NCI-H1417 (cell line): ENCODE results near the gene TRIM67.

Experiments
- DNase-seq, 3 experiments: peaks; one replicate each; lab custom pipeline; 2025; lab: John Stamatoyannopoulos, UW

TRIM67 gene

DNA sequence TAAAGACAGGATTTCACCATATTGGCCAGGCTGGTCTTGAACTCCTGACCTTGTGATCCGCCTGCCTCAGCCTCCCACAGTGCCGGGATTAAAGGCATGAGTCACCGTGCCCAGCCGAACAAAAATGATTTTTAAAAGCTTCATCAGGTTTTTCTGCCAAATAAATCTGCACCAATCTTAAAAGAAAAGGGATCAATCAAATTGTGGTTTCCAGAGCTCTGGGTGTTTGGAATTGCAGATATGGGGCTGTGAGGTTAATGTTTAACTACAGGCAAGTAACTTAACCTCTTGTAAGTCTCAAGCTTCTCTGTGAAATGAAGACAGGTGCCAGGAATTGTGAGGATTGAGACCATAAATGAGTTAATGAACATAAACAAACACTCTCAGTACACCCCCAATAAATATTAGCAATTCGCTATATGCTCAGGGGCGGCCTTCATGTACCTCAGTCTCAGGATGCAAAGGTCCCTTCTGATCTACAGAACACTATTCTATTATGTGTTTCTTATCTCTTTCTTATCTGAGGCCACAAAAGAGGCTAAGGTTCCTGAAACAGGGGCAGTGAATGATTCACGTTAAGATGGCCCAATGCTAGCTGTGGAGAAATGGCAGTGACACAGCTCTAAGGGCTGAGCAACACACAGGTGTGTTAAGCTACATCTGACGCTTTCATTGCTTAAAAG lies 72.0 kb downstream of the TRIM67 start:
- DNase-seq, result no peak

DNA sequence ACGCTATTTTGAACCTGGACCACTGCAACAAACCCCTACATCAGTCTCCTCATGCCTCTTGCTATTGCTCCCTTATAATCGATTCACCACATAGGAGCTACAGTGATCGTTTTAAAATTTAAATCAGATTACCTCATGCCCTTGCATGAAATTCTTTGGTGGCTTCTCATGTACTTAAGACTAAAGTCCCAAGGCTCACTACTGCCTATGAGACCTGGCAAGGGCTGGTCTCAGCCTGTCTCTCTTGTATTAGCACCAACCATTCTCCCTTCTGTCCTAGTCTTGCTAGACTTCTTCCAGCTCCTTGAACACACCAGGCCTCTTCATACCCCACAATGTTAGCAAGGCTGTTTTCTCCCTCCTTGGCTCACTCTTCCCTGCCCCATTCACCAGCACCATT lies 72.6 kb downstream of the TRIM67 start:
- DNase-seq, result no peak

DNA sequence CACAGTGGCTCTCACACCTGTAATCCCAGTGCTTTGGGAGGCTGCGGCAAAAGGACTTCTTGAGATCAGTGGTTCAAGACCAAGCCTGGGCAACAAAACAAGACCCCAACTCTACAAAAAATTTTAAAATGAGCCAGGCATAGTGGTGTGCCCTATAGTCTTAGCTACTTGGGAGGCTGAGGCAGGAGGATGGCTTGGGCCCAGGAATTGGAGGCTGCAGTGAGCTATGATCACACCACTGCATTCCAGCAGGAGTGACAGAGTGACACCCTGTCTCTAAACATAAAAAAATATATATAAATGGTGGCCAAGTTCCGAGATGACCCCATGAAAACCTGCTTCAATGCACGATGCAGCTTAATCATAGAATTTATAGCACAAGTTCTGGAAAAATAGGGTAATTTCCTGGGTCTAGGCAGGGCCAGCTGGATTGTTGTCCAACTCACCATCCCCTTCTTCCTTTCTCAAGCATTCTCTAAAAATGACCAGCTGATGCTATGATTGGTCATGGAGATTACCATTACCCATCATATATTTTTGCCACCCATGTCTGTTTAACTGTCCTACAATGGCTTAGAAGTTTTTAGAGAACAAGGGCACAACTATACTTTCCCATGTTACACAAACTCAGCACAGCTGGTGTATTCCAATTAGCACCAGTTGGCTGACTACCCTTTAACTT lies 73.8 kb downstream of the TRIM67 start:
- DNase-seq, result no peak

DNA sequence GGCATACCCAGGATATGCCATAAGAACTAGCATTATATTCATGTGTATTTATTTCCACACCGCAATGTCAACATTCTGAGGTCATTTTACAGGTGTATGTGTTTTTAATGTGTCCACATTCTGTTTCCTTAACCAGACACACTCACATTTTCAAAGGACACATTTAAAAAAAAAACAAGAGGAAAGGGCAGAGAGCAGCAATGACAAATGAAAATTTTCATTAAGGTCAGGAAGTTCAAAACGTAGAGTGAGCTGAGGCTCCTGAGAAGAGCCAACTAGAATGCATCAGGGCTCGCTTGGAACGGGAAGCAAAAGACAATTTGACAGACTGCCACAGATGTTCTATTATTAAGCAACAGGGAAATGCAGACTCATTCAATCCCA lies 74.3 kb downstream of the TRIM67 start:
- no peak for DNase-seq

DNA sequence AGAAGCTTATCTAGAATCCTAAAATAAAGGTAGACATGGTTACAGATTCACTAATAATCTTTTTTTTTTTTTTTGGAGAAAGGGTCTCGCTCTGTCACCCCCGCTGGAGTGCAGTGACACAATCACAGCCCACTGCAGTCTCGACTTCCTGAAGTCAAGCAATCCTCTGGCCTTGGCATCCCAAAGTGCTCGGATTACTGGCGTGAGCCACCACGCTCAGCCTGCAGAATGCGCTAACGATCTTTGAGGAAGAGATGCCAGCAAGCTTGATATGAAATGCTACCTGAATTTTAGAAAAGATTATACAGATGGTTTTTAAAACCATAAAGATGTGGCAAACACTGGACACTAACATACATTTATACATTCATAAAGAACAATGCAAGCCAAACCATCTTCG lies 75.1 kb downstream of the TRIM67 start:
- DNase-seq, result no peak

DNA sequence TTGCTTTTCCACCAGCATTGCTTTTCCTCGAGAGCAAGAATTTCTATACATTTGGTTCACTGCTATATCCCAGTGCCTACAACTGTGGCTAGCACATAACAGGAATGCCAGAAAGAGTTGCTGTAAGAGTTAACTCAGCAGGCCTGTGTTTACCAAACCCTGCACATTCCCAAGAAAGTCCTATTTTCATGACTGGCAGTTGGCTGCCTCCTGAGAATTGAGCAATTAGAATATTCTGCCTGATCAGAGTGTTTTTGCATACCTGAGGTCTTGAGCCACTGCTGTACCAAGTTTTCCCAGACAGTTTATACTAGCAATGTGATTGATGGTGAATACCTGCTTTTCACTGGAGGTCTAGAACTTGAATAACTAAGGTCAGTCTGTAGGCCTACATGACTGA lies 76.4 kb downstream of the TRIM67 start:
- no peak for DNase-seq

DNA sequence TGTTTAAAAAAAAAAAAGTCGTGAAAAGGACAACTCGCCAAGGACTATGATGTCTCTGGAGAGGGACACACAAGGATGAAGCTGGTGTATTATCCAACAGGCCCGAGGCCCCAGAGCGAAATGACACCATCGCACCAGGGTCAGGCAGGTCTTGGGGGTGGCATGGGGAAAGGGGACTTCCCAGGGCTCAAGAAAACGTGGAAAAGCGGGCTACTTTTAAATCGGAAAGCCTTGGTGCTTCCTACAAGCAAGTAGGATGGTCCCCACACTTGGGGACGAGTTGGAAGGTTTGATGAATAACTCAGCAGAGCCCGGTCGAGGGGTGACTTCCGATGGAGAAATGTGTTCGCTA lies 78.6 kb downstream of the TRIM67 start:
- DNase-seq, result no peak

DNA sequence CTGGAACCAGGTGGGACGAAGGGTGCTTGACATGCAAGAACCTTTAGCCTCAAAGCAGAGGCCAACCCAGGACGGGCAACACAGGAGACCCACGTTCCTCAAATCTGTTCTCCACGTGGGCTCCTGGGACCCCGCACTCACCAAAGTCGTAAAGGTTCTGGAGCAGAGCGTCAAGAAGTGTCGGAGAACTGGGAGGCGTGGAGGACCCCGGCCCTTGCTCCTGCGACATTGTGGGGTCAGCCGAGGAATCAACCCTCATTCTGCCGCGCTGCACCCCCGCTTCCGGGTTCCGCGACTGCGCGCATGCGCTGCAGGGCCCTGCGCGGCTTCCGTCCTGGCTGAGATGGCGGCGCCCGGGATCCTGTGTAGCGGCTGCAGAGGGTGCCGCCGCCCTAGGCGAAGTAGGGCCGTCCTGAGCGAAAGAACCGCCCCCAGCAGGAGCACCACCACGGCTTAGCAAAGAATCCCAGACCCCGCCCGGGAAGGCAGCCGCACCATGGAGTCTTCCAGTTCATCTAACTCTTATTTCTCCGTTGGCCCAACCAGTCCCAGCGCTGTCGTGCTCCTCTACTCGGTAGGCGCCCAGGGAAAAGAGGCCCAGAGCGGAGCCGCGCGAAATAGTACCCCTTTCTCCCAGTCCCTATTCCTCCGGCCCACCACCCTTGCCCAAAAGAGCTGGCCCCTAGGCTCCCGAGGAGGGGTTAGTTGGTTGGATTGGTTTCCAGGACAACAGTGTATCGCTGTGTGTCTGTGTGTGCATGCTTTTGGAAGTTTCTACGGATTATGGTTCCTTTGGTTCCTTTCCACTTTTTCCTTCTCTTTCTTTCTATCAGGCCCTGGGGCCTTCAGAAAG lies 79.3 kb downstream of the TRIM67 start, which contains the start of gene GNPAT:
TSS of gene GNPAT (plus strand) at position 330 of the 853 bp plus-strand sequence. CDS start at position 497, 167 bp downstream.
- peak; percentile 68 to 89 (median 85) for DNase-seq

DNA sequence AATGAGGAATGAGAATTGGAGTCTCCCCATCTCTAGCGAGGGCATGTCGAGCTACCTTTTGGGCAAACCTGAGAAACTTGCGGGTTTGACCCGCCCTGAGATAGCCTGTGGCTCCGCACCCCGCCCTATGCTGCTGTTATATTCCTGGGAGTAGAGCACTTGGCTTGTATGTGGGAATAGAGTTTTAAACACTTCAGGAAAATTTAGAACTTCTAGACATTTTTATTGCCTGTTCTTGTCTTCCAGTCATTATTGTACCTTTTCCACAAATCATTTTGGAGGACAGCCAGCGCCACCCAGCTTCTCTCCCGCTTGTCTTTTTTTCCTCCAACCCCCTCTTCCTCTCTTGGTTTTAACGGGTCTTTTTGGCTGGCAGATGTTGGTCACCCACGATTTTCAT lies 79.9 kb downstream of the TRIM67 start:
- peak in 1 of 3 experiments; percentile 58 for DNase-seq

DNA sequence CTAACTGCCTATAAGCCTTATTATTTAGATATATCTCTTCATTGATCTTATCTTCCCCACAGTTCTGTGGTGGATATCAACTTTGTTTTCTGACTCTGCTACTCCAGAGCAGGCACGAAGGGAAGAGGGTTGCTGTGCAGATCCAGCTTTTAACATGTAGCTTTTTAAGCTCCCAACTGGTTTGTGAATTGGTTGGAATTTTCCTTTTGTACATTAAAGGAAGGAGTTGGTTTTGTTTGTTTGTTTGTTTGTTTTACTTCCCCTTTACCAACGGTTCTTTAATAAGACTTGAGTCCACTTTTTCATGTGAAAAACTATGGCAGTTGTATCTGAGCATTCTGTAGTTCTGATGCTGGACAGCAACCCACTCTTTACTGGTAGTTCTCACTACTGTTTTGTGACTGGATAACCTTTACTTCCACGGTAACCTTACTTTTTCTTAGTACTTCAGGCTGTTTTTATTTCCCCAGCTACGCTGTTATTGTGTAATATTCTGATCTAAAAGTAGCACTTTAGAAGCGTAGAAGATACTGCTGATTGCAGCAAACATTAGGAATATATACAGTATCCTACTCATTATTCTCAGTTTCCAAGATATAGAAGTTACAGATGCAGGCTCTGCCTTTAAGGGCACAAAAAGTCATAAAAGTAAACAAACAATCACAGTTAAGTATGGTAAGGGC lies 80.8 kb downstream of the TRIM67 start:
- no peak for DNase-seq

DNA sequence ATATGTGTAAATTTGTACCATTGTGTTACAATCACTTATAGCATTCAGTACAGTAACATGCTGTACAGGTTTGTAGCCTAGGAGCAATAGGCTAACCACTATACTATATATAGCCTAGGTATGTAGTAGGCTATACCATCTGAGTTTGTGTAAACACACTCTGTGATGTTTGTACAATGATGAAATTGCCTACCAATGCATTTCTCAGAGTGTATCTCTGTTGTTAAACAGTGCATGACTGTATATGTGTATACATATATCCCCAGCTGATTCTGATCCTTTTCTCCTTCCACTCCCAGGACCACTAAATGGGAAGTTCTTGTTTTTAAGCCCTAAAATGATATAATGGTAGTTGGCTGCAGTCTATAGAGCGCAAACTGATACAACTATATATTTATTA lies 86.9 kb downstream of the TRIM67 start:
- DNase-seq, result peak in 1 of 3 experiments; percentile 10

DNA sequence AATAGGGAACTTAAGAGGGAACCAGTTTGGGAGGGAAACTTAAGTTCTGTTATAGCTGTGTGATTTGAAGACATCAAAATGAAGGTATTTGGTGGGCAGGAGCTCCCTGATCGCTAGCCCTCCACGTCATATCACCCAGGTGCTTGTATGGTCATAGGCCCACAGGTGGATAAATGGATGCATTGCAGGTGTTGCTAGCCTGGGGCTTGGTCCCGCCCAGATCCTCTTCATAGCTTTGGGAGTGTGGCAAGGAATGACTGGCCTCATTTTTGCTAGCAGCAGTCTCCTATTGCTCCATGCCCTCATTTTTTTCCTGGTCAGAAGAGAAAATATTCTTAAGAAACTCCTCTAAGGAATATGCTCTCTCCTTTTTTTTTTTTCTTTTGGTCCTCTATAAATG lies 90.5 kb downstream of the TRIM67 start:
- DNase-seq, result no peak

DNA sequence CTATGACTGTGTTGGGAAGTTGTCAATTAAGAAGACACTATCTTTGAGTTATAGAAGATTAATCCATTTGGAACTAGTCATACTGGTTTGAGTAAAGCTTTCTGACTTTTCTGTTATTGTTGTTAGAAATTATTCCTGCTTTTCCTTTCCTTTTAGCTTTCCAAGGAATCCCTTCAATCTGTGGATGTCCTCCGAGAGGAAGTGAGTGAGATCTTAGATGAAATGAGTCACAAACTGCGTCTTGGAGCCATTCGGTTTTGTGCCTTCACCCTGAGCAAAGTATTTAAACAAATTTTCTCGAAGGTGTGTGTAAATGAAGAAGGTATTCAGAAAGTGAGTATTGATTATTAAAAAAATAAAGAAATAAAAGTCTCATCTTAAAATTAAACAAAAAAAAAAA lies 98.5 kb downstream of the TRIM67 start:
- DNase-seq, result no peak

DNA sequence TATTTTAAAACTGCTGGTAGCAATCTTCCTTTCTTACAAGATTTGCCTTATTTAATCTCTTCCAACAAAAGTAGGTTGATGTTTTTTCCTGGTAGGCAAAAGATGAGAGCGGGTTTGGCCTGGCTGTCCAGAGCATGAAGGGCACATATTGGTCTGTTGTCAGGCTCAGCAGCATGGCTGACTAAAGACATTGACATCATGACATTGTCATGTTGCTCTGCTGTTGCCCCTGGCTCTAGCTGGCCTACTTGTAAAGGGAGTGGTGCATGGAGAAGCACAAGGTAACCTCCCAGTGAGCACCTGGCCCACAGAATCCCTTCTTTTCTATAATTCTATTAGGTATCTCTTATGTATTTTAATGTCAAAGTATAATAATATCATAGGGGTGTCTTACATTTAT lies 102.8 kb downstream of the TRIM67 start:
- no peak for DNase-seq

DNA sequence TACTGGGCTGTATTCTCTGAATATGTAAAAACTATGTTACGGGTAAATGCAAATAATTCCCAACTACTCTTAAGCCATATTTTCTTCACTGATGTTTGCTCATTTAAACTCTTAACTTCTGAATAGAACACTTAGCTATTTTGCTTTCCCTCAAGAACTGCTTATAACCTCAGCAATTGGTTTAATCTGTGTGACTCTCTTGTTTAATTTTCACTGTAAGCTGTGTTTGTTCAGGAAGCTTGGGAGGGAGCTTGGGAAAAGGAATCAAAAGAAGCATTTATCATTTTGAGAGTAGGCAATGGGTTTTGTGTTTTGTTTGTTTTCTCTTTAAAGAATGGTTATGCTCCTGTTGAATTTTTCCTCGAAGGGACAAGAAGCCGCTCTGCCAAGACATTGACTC lies 103.5 kb downstream of the TRIM67 start:
- no peak for DNase-seq

DNA sequence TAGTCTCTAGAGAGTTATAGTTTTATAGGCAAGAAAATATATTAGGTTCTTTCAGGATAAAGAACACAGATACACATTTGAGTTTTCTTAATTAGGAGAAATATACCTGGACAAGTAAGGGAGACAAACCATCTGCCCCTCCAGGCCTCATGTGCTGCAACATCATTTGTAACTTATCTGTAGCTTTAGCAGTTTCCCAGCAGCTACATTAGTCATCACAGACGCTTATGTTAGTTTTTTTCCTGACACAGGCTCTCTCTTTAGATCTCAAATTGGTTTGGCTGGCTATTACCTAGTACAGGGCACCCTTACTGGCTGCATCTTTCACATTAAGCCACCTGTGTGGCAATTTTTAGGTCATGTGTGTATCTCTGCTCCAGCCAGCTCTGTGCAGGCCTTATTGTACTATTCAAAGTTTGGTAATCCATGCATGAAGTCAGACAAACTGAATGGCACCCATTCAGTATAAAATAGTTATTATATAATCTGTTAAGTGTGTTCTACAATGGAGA lies 105.0 kb downstream of the TRIM67 start:
- DNase-seq, result no peak
